NCI-H1436 (cell line): ENCODE results near the gene LGALS12.
"Not testable (repeated sequence)": the region's sequence is repeated elsewhere in the genome, so short reads cannot be mapped to it uniquely, and the experiment has no call there.

Experiments used
- DNase-seq: peaks from one replicate; lab custom pipeline; 2025; lab: John Stamatoyannopoulos, UW

LGALS12 gene

DNA sequence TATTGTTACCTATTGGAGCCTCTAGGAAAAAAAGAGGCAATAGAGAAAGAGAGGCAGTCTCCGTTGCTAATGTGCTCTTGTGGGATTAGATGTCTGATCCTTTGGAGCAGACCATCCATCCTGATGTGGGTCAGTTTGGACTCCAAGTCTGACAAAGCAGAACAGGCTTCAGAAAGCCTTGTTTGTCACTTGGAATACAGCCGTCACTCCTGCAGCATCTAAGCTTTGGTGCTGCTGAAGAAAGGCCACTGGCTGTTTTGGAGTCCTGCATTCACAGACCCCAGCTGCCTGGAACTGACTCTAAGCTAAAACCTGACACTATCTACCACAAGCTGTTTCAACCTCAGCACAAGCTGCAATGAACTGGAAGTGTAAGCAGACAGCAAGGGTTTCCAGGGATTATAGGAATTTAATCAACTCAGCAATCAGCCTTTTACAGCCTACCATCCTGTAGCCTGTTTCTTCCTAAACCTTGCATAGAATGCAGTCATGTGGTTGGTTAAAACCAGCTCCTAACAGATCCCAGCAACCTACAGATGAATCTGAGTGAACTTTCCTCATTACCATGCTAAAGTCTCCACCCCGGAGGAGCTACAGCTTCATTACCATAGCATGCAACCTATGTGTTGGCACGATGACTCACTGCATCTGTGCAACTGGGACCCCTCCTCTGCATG, 27.1 kb downstream of the LGALS12 start:
- DNase-seq: no peak

DNA sequence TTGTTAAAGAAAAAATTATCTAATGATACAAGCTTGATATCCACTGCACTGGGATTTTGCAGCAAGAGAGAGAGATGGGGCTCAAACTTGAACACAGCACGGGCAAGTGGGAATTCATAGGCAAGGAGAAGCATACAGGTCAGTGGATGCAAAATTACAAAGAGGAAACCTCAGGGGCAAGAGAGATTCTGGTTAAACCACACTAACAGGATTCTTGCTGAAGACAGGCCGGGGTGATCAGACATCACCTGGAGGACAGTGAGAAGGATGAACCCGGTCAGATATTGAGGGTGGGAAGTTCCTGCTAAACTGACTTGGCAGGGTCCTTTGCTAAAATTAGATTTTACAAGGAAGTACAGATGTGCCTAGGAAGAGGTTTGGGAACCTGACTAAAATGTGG, 28.2 kb downstream of the LGALS12 start:
- DNase-seq: no peak

DNA sequence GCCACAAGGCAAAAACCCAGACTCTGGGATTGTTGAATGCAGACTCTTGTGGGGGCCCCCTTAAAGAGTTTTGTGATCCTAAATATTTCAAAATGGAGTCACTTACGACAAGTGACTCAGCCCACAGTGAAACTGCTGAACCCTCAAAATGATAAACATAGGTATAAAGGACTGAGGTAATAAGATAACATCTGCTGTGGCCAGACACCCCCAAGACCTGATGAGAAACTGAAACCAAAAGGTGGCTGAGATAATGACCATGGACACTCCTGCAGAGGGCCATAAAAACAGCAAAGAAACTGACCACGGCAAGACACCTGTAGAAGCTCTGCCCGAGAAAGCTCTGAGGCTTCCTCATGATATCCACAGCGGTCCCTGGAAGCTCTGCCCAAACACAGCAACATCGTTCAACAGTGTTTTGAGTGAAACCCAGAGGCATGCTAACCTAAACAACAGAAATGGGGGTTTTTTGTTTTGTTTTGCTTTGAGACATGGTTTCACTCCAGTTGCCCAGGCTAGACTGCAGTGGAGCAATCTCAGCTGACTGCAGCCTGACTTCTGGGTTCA, 29.1 kb downstream of the LGALS12 start:
- DNase-seq: no peak

DNA sequence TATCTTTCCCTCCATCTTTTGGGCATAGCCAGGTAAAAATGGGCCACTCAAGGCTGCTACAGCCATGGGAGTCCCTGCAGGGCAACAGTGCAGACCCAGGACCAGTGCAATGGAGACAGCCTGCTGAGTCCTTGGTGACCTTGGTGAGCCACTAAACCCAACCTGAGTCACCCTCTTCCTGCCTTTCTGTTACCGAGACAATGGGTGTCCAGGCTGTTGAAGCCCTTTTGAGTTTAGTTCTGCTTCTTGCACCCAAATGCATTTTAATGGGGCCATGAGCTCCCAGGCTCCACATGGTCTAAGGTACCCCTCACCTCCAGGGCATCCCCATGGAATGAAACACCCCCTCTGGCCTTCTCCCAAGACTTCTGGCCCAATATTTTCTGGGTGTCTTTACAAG, 29.9 kb downstream of the LGALS12 start:
- DNase-seq: no peak

DNA sequence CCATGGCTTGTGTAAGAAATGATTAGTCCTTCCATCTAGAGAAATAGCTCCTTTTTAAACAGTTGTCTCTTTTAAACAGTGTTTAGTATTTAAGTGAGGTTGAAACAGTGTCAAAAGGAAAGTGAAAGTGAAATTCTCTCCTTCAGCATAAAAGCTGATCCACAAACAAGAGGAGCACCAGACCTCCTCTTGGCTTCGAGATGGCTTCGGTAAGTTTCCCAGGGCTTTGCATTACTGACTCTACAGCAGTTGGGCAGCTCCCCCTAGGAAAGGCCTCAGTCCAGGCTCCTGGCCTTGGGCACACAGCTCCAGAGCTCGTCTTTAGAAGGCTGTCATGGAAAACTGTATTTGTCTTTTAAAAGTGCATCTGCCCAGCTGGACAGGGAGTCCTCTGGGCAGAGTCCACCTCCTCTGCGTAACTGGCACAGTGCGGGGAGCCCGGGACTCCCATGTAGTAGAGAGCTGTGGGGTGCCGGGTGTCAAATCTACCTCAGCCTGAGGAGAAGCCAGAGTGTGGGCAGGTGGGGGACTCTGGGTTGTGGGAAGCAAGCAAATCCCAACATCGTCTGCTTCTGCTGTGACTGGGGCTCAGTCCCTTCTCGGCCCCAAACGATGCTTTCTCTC, 30.9 kb downstream of the LGALS12 start, which contains the start of gene PLAAT4:
Gene PLAAT4 (plus strand): TSS at position 140 of the 624 bp plus-strand sequence. CDS start 61 bp downstream, at position 201.
- DNase-seq: no peak

DNA sequence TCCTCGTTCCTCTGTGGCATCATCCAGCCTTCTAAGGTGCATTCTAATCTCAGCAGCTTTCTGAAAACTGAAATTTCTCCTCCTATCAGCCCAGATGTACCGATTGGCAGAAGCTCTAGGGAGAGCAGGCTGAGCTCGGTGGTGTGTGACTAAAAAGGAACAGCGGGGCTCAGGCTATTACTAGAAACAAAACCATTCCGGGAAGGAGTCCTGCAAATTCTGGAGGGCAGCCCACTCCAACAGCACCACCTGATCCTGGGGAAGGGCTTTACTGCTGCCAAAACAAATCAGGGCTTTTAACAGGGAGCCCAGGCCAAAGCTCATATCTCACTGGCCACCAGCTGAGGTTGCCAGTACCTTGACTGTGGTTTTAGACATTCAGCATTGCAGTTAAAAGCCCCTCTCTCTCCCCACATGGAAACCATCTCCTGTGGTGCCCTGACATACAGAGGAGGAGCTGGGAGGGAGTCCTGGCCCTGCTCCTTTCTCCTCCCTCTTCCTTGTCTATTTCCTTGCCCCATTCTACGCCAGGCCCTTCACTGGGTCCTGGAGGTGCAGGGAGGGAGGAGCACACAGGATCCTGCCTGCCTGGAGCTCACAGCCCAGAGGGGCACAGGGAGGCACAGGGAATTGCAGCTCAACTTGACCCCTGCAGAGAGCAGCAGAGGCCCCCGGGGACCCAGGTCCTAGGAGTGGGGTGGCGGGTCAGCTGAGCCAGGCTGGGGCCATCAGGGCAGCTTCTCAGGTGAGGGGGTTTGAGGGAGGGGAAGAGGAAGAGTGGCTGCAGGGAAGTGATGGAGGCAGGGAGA, 31.6 kb downstream of the LGALS12 start:
- DNase-seq: no peak

DNA sequence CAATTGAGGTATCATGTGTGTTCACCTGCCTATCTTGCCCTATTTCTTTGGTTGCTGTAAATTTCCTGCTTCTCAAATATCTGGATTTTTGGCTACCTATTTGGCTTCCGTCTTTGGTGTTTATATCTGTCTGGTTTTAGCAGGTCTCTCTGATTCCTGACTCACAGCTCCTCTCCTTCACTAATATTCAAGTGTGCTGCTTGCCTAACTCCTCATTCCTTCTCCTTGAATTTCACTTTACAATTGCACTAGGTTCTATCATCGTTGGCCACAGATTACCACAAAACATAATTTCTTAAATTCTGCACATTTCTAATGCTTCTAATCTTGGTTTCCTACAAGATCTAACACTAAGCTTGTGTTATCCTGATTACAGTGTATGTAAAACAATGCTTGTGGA, 36.6 kb downstream of the LGALS12 start:
- not testable (repeated sequence) for DNase-seq

DNA sequence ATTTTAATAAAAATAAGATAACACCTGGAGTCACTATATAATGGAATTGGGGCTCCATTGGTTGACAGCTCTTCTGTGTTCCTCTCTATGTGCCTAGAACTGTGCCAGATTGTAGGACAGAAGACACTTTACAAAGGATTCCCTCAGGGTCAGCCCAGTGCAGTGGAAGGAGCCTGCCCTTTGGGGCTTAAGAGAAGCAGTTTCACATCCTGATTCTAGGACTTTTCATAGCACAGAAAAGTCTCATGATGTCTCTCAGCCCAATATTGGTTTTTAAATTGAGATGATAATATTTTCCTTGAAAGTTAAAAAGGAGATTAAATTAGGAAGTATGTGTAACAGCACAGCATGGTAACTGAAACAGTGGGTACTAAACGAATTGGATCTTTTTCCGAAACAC, 37.8 kb downstream of the LGALS12 start:
- no peak for DNase-seq

DNA sequence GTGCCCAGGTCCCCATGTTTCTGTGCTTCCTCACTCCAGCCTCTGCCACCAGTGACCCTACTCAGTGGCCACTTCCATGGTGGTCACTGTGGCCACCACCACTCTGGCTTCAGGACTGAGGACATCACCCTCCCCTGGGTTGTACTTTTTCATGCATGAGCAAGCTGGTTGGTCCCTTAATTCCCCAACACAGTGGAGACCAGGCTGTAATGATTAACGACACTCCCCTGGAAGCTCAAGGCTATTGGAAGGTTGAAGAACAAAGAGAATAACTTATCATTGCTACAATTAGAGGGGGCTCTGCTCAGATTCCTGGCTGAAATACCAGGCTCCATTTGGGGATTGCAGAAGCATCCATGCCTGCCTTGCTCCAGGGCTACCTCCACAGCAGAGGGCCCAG, 41.2 kb downstream of the LGALS12 start:
- DNase-seq: no peak

DNA sequence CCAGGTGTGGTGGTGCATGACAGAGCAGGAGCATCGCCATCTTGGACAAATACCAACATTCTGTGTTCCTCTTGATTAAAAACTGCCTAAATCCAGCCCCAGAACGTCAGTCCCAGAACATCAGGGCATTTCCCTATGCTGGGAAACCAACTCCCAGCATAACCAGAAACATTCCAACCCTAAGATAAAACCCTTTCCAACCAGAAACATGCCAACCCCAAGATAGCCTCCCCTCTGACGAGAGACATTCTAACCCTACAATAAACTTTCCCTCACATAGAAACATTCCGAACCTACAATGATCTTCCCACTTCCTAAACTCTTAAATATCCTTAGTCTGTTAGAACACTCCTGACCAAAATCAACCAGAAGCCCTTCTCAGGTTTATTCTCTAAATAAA, 42.3 kb downstream of the LGALS12 start:
- no peak for DNase-seq

DNA sequence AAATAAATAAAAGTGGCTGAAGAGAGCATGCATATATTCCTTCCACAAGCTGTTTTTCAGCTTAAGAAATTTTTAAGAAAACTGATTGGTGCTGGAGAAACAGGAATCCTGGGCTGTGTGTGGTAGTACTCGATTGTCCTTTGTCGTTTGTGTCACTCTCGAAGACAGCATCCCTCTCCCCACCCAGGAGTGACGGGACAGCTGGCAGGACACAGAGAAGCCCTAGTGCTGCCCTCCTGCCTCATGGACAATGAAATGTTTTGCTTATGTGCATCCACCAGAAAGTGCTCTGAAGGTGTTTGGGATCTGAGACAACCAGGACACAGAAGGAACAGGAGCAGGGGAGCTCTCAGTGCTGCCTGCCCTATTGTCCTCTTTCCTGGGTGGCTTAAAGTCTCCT, 43.5 kb downstream of the LGALS12 start:
- DNase-seq: no peak

DNA sequence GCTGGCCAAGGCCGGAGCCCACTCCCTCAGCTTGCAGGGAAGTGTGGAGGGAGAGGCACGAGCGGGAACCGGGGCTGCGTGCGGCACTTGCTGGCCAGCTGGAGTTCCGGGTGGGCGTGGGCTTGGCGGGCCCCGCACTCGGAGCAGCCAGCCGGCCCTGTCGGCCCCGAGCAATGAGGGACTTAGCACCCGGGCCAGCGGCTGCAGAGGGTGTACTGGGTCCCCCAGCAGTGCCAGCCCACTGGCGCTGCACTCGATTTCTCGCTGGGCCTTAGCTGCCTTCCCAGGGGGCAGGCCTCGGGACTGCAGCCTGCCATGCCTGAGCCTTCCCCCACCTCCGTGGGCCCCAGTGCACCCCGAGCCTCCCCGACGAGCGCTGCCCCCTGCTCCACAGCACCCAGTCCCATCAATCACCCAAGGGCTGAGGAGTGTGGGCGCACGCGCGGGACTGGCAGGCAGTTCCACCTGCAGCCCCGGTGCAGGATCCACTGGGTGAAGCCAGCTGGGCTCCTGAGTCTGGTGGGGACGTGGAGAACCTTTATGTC, 44.3 kb downstream of the LGALS12 start:
- not testable (repeated sequence) for DNase-seq

DNA sequence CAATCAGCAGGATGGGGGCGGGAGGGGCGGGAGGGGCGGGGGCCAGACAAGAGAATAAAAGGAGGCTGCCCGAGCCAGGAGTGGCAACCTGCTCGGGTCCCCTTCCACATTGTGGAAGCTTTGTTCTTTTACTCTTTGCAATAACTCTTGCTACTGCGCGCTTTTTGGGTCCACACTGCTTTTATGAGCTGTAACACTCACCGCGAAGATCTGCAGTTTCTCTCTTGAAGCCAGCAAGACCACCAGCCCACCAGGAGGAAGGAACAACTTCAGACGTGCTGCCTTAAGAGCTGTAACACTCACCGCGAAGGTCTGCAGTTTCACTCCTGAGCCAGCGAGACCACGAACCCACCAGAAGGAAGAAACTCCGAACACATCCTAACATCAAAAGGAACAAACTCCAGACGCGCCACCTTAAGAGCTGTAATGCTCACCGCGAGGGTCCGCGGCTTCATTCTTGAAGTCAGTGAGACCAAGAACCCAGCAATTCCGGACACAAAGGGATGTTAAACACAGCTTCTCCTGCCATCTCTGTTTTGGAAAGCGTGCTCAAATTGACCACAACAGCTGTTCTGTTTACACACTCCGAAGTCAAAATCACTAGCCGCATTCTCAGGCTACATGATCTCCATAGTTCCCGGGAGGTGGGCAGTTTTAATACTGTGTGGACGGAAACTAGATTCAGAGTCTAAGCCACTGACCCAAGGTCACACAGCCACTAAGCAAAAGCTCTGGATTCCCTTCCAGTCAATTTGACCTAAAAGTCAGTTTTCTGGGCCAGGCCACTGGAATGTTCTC, 45.4 kb downstream of the LGALS12 start:
- DNase-seq: no peak

DNA sequence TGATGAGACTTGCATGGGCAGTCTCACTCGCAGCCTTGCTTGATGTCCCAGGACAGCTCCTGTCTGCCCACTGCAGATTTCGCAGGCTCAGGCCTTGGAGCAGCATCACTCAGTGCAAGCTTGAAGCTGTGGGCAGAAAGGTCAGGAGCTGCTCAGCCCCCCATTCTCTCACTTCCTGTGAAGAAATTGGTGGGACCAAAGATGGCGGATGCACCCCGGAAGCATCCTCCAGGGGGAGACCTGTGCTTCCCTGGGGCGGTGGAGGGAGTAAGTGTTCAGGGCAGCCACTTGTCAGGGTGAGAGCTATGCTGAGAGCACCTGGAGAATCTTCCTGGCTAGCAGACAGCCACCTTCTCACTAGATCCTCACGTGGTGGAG, 46.0 kb downstream of the LGALS12 start:
- DNase-seq: no peak

DNA sequence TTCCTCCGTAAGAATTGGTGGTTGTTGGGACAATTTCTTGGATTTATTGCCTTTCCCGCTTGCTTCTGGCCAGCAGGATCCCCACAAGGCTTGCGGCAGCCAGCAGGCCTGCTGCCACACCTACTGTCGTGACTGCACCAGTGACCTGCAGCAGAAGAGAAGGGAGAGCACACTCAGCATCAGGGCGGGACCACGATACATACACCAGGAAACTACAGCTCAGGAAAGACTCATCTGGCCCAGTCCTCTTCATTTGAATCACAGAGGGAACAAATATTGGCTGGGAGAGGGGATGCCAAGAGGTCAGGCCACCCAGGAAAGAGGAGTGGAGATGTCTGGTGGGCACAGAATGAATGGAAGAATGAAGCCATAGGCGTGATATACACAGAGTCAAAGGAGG, 47.0 kb downstream of the LGALS12 start:
- no peak for DNase-seq

DNA sequence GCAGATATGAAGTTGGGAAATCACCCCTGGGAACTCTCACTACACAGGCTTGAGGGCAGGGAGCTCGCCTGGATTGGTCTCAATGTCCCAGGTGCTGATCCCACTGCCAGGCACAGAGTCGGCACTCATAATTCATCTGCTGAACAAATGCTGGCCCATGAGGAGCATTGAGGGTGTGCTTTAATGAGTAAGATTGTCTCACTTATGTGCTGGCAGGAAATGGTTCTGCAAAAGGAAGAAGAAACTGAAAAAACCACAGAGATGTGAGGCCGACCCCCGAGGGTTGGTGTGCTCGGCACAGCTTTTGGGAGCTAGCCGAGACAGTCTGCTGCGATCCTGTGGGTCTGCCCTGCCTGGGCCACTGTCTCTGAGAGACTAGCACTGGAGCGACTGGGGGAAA, 47.9 kb downstream of the LGALS12 start:
- no peak for DNase-seq

DNA sequence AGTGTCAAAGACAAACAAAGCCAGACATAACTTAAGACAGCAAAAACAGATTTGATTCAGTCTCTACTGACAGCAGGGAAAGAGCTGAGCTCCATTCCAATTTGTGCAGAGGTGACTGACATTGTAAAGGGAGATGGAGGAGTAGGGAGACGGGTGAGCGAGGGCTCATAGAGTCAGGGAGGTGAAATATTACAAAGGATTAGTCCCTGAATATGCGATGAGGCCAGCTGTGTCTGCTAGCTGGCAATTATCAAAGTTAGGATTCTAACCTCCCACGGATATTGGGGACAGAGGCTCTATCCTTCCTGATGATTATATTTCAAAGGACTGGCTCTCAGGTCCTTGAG, 49.0 kb downstream of the LGALS12 start:
- no peak for DNase-seq

DNA sequence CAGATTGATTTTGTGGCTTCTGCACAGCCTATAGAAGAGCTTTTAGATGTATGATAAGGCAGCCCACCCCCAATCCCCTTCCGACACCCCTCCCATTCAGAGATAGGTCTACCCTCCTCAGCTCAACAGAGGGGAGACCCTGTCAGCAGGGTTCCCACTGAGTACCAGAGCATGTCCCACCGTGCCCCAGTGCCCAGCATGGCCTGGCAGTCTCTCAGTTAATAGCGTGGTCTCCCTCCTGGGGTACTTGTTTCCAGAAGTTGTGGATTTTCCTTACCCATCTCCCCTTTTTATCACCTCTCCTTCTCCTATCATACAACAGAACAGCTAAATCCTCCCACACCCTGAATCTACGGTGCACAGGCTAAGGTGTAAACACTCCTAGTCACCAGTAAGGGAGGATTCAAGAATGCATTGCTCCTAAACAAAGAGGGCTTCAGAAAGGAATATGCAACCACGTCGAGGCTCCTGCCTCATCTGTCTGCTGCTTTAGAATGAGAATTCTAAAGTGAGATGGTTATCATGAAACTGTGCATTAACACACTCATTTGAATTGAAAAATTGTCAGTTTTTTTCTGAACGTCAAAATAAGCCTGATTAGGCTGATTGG, 50.6 kb downstream of the LGALS12 start:
- DNase-seq: no peak

DNA sequence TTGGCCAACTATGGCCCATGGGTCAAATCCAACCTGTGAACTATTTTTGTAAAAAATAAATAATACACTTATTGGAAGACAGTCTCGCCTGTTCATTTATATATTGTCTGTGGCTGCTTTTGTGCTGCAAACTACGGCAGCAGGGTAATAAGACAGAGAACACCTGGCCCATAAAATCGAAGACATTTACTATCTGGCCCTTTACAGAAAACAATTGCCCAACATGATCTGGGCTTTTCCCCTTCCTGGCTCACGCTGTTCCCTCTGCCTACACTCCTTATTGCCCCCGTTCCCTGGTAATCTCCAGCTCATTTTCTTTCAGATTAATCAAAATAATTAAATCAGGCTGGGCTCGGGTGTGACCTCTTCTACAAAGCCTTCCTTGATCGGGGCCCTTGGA, 51.7 kb downstream of the LGALS12 start:
- no peak for DNase-seq

DNA sequence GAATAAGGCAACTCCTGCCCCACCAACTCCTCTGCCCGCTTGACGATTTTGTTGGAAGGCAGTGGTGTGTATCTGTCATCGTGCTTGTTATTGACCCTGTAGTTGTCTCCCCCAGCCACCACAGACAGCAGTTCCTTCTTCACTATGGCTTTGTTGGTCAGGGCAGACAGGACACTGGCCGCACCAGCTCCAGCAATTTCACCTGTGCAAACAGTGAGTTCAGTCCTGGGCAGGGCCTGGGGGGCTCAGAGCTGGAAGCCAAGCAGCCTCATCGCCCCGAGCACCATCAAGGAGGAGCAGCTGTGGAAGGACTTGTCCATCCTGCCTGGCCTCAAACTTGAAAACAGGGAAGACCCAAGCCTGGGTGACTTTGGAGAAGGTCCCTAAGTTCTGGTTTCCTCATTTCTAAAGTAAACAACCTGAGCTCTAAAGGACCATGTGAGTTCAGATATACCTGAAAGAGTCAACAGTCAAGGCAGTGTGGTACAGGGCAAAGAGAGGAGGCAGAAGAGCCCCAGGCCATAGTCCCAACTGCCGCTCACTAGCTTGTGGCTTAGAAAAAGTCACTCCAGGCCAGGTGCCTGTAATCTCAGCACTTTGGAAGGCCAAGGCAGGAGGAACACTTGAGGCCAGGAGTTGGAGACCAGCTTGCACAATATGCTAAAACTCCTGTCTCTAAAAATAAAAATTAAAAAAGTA, 52.7 kb downstream of the LGALS12 start:
- DNase-seq: no peak
